Measurements from ENCODE around the gene RUFY4. TPM values are rescaled to one million over a fixed set of nuclear protein-coding genes. Genes with fewer than 3 reads are reported as not detected.

The RUFY4 gene
- total RNA-seq, 1 donor from 2014 or later, result 1.8 TPM

- Mint-ChIP-seq H3K4me1 (peaks cover 2% of the 10 kb centered on the region), H3K27me3 (no peaks in the 10 kb centered on the region), H3K27ac (no peak overlapping the region), H3K9me3 (no peaks in the 10 kb centered on the region), H3K36me3 (ENCODE audit: low read depth) (no peaks in the 10 kb centered on the region), H3K4me3 (no peak overlapping the region)
- intact Hi-C loops (cut with micrococcal nuclease), result no loop called here
- DNase-seq, result no peak
Measured at GRCh38 chr2:218075975-218076811, 7.1 kb downstream of the RUFY4 start.

- Mint-ChIP-seq H3K27me3 (no peaks in the 10 kb centered on the region), H3K4me3 (no peak overlapping the region), H3K36me3 (ENCODE audit: low read depth) (no peaks in the 10 kb centered on the region), H3K9me3 (no peaks in the 10 kb centered on the region), H3K4me1 (peaks cover 2% of the 10 kb centered on the region), H3K27ac (no peak overlapping the region)
- intact Hi-C loops (cut with micrococcal nuclease), result no loop called here
- DNase-seq, result no peak
Measured at GRCh38 chr2:218077464-218078216, 8.6 kb downstream of the RUFY4 start.

GRCh38 chr2:218079943-218080913, 11.2 kb downstream of the RUFY4 start:
- no peaks in the 10 kb centered on the region for H3K4me1 Mint-ChIP-seq
- no peaks in the 10 kb centered on the region for H3K27me3 Mint-ChIP-seq
- H3K9me3 Mint-ChIP-seq, result no peaks in the 10 kb centered on the region
- H3K4me3 Mint-ChIP-seq, result no peak overlapping the region
- DNase-seq, result no peak
- intact Hi-C loops (cut with micrococcal nuclease), result no loop called here
- H3K27ac Mint-ChIP-seq, result no peak overlapping the region
- H3K36me3 Mint-ChIP-seq (ENCODE audit: low read depth), result no peaks in the 10 kb centered on the region

- intact Hi-C loops (cut with micrococcal nuclease), result no loop called here
- Mint-ChIP-seq H3K27ac (no peak overlapping the region), H3K36me3 (ENCODE audit: low read depth) (no peaks in the 10 kb centered on the region), H3K4me1 (no peaks in the 10 kb centered on the region), H3K9me3 (peaks cover 1% of the 10 kb centered on the region), H3K4me3 (no peak overlapping the region), H3K27me3 (peaks cover under 1% of the 10 kb centered on the region)
- no peak for DNase-seq
Measured at GRCh38 chr2:218081063-218081462, 12.0 kb downstream of the RUFY4 start.

- peaks cover 2% of the 10 kb centered on the region for H3K36me3 Mint-ChIP-seq (ENCODE audit: low read depth)
- no peaks in the 10 kb centered on the region for H3K4me1 Mint-ChIP-seq
- H3K9me3 Mint-ChIP-seq, result peaks cover 8% of the 10 kb centered on the region
- no peak for DNase-seq
- peaks cover 5% of the 10 kb centered on the region for H3K27me3 Mint-ChIP-seq
- H3K27ac Mint-ChIP-seq, result no peak overlapping the region
- intact Hi-C loops (cut with micrococcal nuclease), result no loop called here
- no peak overlapping the region for H3K4me3 Mint-ChIP-seq
Measured at GRCh38 chr2:218081695-218082094, 12.6 kb downstream of the RUFY4 start.

GRCh38 chr2:218082586-218083351, 13.7 kb downstream of the RUFY4 start:
- H3K27ac Mint-ChIP-seq, result no peak overlapping the region
- no peak for DNase-seq
- peaks cover 5% of the 10 kb centered on the region for H3K27me3 Mint-ChIP-seq
- peaks cover 2% of the 10 kb centered on the region for H3K36me3 Mint-ChIP-seq (ENCODE audit: low read depth)
- H3K4me1 Mint-ChIP-seq, result no peaks in the 10 kb centered on the region
- H3K9me3 Mint-ChIP-seq, result peaks cover 8% of the 10 kb centered on the region
- intact Hi-C loops (cut with micrococcal nuclease), result no loop called here
- no peak overlapping the region for H3K4me3 Mint-ChIP-seq

GRCh38 chr2:218083352-218083676, 14.3 kb downstream of the RUFY4 start:
- DNase-seq, result no peak
- H3K36me3 Mint-ChIP-seq (ENCODE audit: low read depth), result peaks cover 2% of the 10 kb centered on the region
- intact Hi-C loops (cut with micrococcal nuclease), result no loop called here
- peaks cover 8% of the 10 kb centered on the region for H3K9me3 Mint-ChIP-seq
- H3K27me3 Mint-ChIP-seq, result peaks cover 5% of the 10 kb centered on the region
- H3K4me3 Mint-ChIP-seq, result no peak overlapping the region
- H3K27ac Mint-ChIP-seq, result no peak overlapping the region
- no peaks in the 10 kb centered on the region for H3K4me1 Mint-ChIP-seq

GRCh38 chr2:218086478-218086877, 17.4 kb downstream of the RUFY4 start:
- H3K27ac Mint-ChIP-seq, result no peak overlapping the region
- H3K9me3 Mint-ChIP-seq, result peaks cover 8% of the 10 kb centered on the region
- intact Hi-C loops (cut with micrococcal nuclease), result no loop called here
- no peak overlapping the region for H3K4me3 Mint-ChIP-seq
- H3K4me1 Mint-ChIP-seq, result no peaks in the 10 kb centered on the region
- H3K36me3 Mint-ChIP-seq (ENCODE audit: low read depth), result peaks cover 2% of the 10 kb centered on the region
- peaks cover 8% of the 10 kb centered on the region for H3K27me3 Mint-ChIP-seq
- DNase-seq, result no peak

- Mint-ChIP-seq H3K4me1 (no peaks in the 10 kb centered on the region), H3K36me3 (ENCODE audit: low read depth) (peaks cover 2% of the 10 kb centered on the region), H3K4me3 (no peak overlapping the region), H3K27ac (no peak overlapping the region), H3K27me3 (peaks cover 8% of the 10 kb centered on the region), H3K9me3 (peaks cover 8% of the 10 kb centered on the region)
- intact Hi-C loops (cut with micrococcal nuclease), result no loop called here
- no peak for DNase-seq
Measured at GRCh38 chr2:218089259-218089658, 20.2 kb downstream of the RUFY4 start.

GRCh38 chr2:218091746-218092145, 22.7 kb downstream of the RUFY4 start:
- H3K9me3 Mint-ChIP-seq, result no peaks in the 10 kb centered on the region
- intact Hi-C loops (cut with micrococcal nuclease), result no loop called here
- no peak for DNase-seq
- H3K4me1 Mint-ChIP-seq, result no peaks in the 10 kb centered on the region
- no peaks in the 10 kb centered on the region for H3K36me3 Mint-ChIP-seq (ENCODE audit: low read depth)
- H3K27ac Mint-ChIP-seq, result no peak overlapping the region
- H3K4me3 Mint-ChIP-seq, result no peak overlapping the region
- H3K27me3 Mint-ChIP-seq, result peaks cover 3% of the 10 kb centered on the region

GRCh38 chr2:218093879-218094278, 24.8 kb downstream of the RUFY4 start:
- Mint-ChIP-seq H3K4me3 (no peak overlapping the region), H3K9me3 (no peaks in the 10 kb centered on the region), H3K27me3 (peaks cover 9% of the 10 kb centered on the region), H3K27ac (no peak overlapping the region), H3K4me1 (no peaks in the 10 kb centered on the region), H3K36me3 (ENCODE audit: low read depth) (no peaks in the 10 kb centered on the region)
- no peak for DNase-seq
- intact Hi-C loops (cut with micrococcal nuclease), result no loop called here

GRCh38 chr2:218095853-218096252, 26.8 kb downstream of the RUFY4 start:
- Mint-ChIP-seq H3K9me3 (no peaks in the 10 kb centered on the region), H3K36me3 (ENCODE audit: low read depth) (no peaks in the 10 kb centered on the region)

GRCh38 chr2:218097975-218098374, 28.9 kb downstream of the RUFY4 start:
- intact Hi-C loops (cut with micrococcal nuclease), result no loop called here
- H3K9me3 Mint-ChIP-seq, result no peaks in the 10 kb centered on the region
- H3K27ac Mint-ChIP-seq, result no peak overlapping the region
- peaks cover 22% of the 10 kb centered on the region for H3K27me3 Mint-ChIP-seq
- H3K4me3 Mint-ChIP-seq, result no peak overlapping the region
- H3K4me1 Mint-ChIP-seq, result no peaks in the 10 kb centered on the region
- no peaks in the 10 kb centered on the region for H3K36me3 Mint-ChIP-seq (ENCODE audit: low read depth)
- no peak for DNase-seq

More at GRCh38 chr2:218095853-218096252, 26.8 kb downstream of the RUFY4 start:
- Mint-ChIP-seq H3K27ac (no peak overlapping the region), H3K4me1 (no peaks in the 10 kb centered on the region), H3K4me3 (no peak overlapping the region), H3K27me3 (peaks cover 18% of the 10 kb centered on the region)
- intact Hi-C loops (cut with micrococcal nuclease), result no loop called here
- no peak for DNase-seq

Data from activated CD4-positive, alpha-beta T cell treated with anti-CD3 and anti-CD28 coated beads, Interleukin-2, amount 10 ng/mL, durations not matched to agents 24 days and 14 days (primary cell).